ENCODE measurements around the gene TEX35.

The TEX35 gene

GRCh38 chr1:178564086-178564782, 51.3 kb downstream of the TEX35 start:
- no peak for TF ChIP-seq CTCF (IDR thresholded peaks at IDR 0.05; ENCODE audit: low read depth, low read length)
- H3K4me3 ChIP-seq (replicated peaks in 1 of 2; ENCODE audit: low read depth in 2 of 2, low read length in 2 of 2): no peak overlapping the region
- peak; percentile 25 to 40 for DNase-seq (ENCODE audit: low read depth in 2 of 2)

- no peak for TF ChIP-seq CTCF (IDR thresholded peaks at IDR 0.05; ENCODE audit: low read depth, low read length)
- DNase-seq (ENCODE audit: low read depth in 2 of 2): no peak
- no peak overlapping the region for H3K4me3 ChIP-seq (replicated peaks in 1 of 2; ENCODE audit: low read depth in 2 of 2, low read length in 2 of 2)
Measured at GRCh38 chr1:178564783-178565180, 51.9 kb downstream of the TEX35 start.

GRCh38 chr1:178565586-178565985, 52.7 kb downstream of the TEX35 start:
- TF ChIP-seq CTCF (IDR thresholded peaks at IDR 0.05; ENCODE audit: low read depth, low read length): no peak
- DNase-seq (ENCODE audit: low read depth in 2 of 2): no peak

GRCh38 chr1:178566187-178566586, 53.3 kb downstream of the TEX35 start:
- DNase-seq (ENCODE audit: low read depth in 2 of 2): peak in 1 of 2 donors; percentile 79
- no peak overlapping the region for H3K4me3 ChIP-seq (replicated peaks in 1 of 2; ENCODE audit: low read depth in 2 of 2, low read length in 2 of 2)
- TF ChIP-seq CTCF (IDR thresholded peaks at IDR 0.05; ENCODE audit: low read depth, low read length): no peak

More at GRCh38 chr1:178565586-178565985, 52.7 kb downstream of the TEX35 start:
- H3K4me3 ChIP-seq (replicated peaks in 1 of 2; ENCODE audit: low read depth in 2 of 2, low read length in 2 of 2): no peak overlapping the region

- no peak for DNase-seq (ENCODE audit: low read depth in 2 of 2)
- no peak overlapping the region for H3K4me3 ChIP-seq (replicated peaks in 1 of 2; ENCODE audit: low read depth in 2 of 2, low read length in 2 of 2)
- TF ChIP-seq CTCF (IDR thresholded peaks at IDR 0.05; ENCODE audit: low read depth, low read length): no peak
Measured at GRCh38 chr1:178571807-178572206, 58.9 kb downstream of the TEX35 start.

Data from cardiac fibroblast (primary cell).